HG03469 (cell line): ENCODE measurements around the gene RPL37A.

Source experiments
- ATAC-seq: cut with Tn5 transposase; IDR thresholded peaks from one replicate; pipeline ENCODE4 v1.9.1; 2021; ENCODE audit warnings: mild to moderate bottlenecking, moderate library complexity, moderate number of reproducible peaks; ENCODE audit not compliant: unreplicated experiment

The RPL37A gene

GRCh38 chr2:216486708-216487107, 11.9 kb upstream of the RPL37A start:
- ATAC-seq = no peak

GRCh38 chr2:216490061-216490460, 8.6 kb upstream of the RPL37A start:
- ATAC-seq = no peak

- peak; percentile 66 for ATAC-seq
Observed at GRCh38 chr2:216491793-216492596, 6.6 kb upstream of the RPL37A start.

GRCh38 chr2:216492597-216493333, 5.9 kb upstream of the RPL37A start:
- ATAC-seq = no peak

GRCh38 chr2:216493334-216493685, 5.3 kb upstream of the RPL37A start:
- no peak for ATAC-seq

GRCh38 chr2:216495656-216496055, 3.0 kb upstream of the RPL37A start:
- ATAC-seq = no peak

GRCh38 chr2:216497382-216498069, 1.1 kb upstream of the RPL37A start:
- no peak for ATAC-seq

- ATAC-seq = no peak
Observed at GRCh38 chr2:216498070-216498378, 620 bp upstream of the RPL37A start.

GRCh38 chr2:216499641-216500218, 1.1 kb downstream of the RPL37A start:
- no peak for ATAC-seq

- no peak for ATAC-seq
Observed at GRCh38 chr2:216500572-216500971, 1.9 kb downstream of the RPL37A start.

GRCh38 chr2:216501854-216502253, 3.2 kb downstream of the RPL37A start:
- no peak for ATAC-seq

- no peak for ATAC-seq
Observed at GRCh38 chr2:216502381-216503158, 3.9 kb downstream of the RPL37A start.

GRCh38 chr2:216503159-216503629, 4.5 kb downstream of the RPL37A start:
- no peak for ATAC-seq

GRCh38 chr2:216503697-216504375, 5.2 kb downstream of the RPL37A start:
- ATAC-seq = no peak

GRCh38 chr2:216504376-216504762, 5.7 kb downstream of the RPL37A start:
- ATAC-seq = no peak

- ATAC-seq = no peak
Observed at GRCh38 chr2:216505133-216506106, 6.8 kb downstream of the RPL37A start.

GRCh38 chr2:216507220-216508160, 8.8 kb downstream of the RPL37A start:
- no peak for ATAC-seq

GRCh38 chr2:216508229-216508628, 9.6 kb downstream of the RPL37A start:
- ATAC-seq = no peak
